Right ventricle myocardium inferior (tissue), 1 donor: ENCODE results near the gene CHRNA9. TPM values are rescaled to one million over a fixed set of nuclear protein-coding genes. Genes with fewer than 3 reads are reported as not detected.
"Not testable (repeated sequence)": the region's sequence is repeated elsewhere in the genome, so short reads cannot be mapped to it uniquely, and the experiment has no call there.

Experiments
- ATAC-seq: fragments of 200-7000 bp; cut with Tn5 transposase; one replicate; pipeline ENCODE4 v1.9.1; 2020; ENCODE audit warnings: mild to moderate bottlenecking, moderate library complexity
- DNase-seq: peaks from one replicate; pipeline ENCODE4 v3.0.0; 2021; ENCODE audit errors: missing footprints
- intact Hi-C: fragments of 100-400 bp; cut with DNase I; formaldehyde crosslinking; loops from one replicate; pipeline ENCODE4 v1.11.0; 2022
- total RNA-seq: library from RNA; stranded (reverse); fragmentation: NEBNext Ultra II Directional; extraction: Animal tissue kit (Norgen Biotek cat#: 25700); gene quantifications from one replicate; pipeline ENCODE4 v1.2.1, GENCODE V29; 2021
- donor health status: DM: no; HTN: yes; CAD: no; lungs with severe emphysema.

CHRNA9 gene
- total RNA-seq, 1 donor from 2014 or later: not detected

DNA sequence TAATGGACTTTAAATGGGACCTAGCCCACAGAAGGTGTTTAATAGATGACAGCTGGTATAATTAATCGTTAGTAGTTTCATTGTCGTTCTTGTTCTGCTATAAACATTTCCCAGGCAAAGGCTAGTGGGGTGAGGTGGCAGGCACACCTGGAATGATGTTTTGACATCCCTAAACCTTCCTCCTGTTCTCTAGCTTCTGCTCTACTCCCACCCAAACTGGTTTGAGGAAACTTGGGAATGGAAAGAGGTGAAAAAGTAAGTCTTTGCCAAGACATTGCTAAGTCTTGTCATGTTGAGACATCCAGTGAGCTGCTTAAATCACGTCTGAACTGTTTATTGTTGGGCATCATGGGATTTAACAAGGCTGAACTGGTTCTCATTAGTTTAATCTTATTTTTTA lies 37.5 kb downstream of the CHRNA9 start:
- no peak for DNase-seq
- ATAC-seq: no peak
- intact Hi-C loops: no loop called here

DNA sequence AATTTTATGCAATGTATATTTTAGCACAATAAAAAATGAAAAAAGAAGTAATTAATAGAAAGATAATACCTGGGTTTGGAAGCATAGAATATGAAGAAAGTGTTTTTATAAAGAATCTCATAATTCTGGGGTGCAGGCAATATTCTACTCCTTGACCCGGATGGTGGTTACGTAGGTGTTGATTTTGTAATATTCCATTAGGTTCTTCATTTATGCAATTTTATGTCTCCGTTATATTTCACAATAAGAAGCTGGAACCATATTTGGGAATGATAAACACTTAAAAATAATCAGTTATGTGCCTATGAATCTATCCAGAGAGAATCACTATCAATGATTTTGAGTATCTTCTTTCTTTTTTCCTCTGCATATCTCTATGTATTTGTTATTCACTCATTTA lies 38.5 kb downstream of the CHRNA9 start:
- intact Hi-C loops: no loop called here
- ATAC-seq: no peak
- no peak for DNase-seq

DNA sequence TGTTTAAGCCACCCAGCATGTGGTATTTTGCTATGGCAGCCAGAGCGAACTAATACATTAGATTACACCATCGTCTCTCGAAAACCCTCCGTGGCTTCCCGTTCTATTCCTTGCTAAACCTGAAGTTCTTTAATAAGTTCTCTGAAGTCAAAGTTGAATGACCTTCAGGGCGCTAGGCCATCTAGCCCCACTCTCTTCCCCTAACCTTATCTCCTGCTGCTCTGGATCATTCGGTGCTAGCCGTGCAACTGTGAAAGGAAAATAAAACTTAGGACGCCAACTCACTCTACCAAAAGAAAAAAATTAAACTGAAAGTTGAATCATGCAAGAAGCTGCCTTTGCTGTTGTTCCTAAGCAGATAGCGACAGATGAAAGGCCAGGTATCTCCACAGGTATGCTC lies 40.0 kb downstream of the CHRNA9 start:
- ATAC-seq (no peak), DNase-seq (no peak)
- intact Hi-C loops: no loop called here

DNA sequence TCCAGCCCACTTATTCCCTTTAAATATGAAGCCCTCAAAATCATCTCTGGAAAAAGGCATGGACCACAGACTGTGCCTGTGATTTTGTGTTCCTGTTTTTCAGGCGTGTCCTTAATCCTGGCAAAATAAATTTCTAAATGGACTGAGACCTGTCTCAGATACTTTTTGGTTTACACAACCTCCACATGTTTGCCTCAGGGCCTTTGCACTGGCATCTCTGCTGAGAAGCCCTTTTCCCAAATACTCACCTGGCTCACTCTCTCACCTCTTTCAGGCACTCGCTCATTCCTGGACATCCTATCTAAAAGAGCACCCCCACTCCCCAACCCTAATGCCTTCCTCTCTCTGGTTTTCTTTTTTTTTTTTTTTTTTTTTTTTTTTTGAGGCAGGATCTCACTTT lies 40.5 kb downstream of the CHRNA9 start:
- no peak for ATAC-seq
- intact Hi-C loops: no loop called here
- no peak for DNase-seq

- DNase-seq (no peak), ATAC-seq (no peak)
- intact Hi-C loops: no loop called here
These were observed 42.6 kb downstream of the CHRNA9 start for GRCh38 chr4:40377512-40378365.

- DNase-seq: no peak
- ATAC-seq: no peak
- intact Hi-C loops: no loop called here
These were observed 43.5 kb downstream of the CHRNA9 start for GRCh38 chr4:40378619-40379018.

- ATAC-seq: no peak
- intact Hi-C loops: no loop called here
- DNase-seq: no peak
These were observed 44.1 kb downstream of the CHRNA9 start for GRCh38 chr4:40379248-40379647.

- intact Hi-C loops: no loop called here
- no peak for DNase-seq
- ATAC-seq: no peak
These were observed 45.5 kb downstream of the CHRNA9 start for GRCh38 chr4:40380647-40381046.

DNA sequence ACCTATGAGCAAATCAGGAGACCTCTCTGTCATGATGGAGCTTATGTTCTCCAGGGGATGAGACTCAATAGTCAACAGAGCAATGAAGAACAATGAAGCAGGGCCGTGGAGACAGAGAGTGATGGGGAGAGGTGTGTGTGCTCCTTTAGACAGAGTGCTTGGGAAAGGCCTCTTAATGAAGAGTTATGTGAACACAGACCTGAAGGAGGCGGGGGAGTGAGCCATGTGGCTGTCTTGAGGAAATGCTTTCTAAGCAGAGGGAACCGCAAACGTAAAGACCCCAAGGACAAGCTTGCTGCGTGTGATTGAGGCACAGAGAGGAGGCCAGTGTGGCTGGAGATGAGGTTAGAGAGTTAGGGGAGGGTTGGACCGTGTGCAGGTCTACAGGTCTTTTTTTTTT lies 53.1 kb downstream of the CHRNA9 start:
- DNase-seq (no peak), ATAC-seq (no peak)
- intact Hi-C loops: no loop called here

DNA sequence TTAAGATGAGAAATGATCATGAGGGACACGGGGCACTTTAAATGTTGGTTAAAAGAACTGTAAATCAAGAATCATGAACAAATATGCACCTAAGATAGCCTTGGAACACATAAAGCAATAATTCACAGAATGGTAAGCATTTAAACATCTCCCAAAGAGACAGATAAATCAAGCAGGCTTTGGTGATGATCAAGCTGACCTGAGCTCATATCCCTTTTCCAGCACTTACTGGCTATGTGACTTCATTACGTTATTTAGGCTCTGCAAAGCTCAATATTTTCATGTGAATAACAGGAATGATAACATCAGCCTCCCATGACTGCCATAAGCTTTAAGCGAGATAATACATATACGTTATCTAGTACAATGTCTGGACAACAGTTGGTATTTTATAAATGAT lies 54.9 kb downstream of the CHRNA9 start:
- no peak for DNase-seq
- intact Hi-C loops: no loop called here
- ATAC-seq: no peak

DNA sequence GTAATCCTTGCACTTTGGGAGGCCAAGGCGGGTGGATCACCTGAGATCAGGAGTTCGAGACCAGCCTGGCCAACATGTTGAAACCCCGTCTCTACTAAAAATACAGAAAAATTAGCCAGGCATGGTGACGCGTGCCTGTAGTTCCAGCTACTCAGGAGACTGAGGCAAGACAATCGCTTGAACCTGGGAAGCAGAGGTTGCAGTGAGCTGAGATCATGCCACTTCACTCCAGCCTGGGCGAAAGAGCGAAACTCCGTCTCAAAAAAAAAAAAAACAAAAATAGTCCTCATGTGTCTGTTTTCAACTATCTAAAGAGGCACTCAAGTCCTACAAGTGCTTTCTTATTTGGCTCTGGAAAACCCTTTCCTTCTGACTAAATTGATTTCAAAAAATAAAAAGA lies 57.1 kb downstream of the CHRNA9 start:
- ATAC-seq, intact Hi-C loops, DNase-seq: not testable (repeated sequence)

DNA sequence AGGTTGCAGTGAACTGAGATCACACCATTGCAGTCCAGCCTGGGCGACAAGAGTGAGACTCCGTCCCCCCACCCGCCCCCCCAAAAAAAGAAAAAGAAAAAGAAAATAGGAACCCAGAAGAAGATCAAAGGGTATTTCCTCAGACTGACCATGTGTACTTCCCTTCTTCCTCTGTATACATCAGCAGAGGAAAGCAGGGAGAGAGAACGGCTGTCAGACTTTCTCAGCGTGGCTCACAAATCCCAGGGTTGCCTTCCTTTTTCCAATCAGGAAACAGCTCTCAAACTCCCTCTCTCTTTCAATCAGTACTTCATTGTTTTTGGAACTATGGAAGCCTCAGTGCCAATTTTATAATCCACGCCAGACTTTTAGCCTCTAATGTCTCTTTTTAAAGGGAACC lies 59.1 kb downstream of the CHRNA9 start:
- DNase-seq (no peak), ATAC-seq (no peak)
- intact Hi-C loops: no loop called here

DNA sequence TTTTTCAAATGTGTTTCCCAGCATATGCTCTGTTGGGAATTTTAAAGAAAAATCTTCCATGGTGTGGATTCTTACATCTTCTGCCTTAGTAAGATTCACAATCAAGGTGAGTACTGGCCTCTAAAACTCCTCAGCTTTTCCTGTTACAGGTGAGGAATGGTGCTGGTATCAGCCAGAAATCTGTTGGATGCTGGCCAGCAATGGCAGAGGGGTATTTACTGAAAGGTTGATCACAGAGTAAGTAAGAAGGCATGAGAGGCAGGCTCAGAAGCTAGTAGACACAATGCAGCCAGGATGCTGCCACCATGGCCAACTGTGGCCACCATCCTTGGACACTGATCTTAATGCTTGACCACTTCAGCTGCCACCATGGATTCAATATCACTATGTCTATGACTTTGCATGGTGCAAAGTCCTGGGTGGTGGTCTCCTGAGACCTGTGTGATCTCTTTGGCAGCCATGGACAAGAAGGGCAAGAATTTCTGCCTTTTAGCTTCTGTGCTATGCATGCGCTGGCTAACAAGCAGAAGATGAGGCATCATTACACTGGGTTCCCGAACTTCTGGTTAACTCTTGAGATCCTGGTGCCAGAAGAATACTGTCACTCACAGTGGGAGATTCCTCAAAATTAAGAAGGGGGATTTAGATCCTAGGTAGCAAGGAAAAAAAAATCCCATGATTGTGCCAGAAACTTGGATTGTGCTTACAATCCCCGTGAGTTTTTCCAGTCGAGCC lies 60.2 kb downstream of the CHRNA9 start:
- DNase-seq (no peak), ATAC-seq (peak; percentile 18)
- intact Hi-C loops: no loop called here

- DNase-seq (peak; percentile 73), ATAC-seq (peak; percentile 86)
- intact Hi-C loops: no loop called here
These were observed 61.0 kb downstream of the CHRNA9 start for GRCh38 chr4:40395908-40396793.

DNA sequence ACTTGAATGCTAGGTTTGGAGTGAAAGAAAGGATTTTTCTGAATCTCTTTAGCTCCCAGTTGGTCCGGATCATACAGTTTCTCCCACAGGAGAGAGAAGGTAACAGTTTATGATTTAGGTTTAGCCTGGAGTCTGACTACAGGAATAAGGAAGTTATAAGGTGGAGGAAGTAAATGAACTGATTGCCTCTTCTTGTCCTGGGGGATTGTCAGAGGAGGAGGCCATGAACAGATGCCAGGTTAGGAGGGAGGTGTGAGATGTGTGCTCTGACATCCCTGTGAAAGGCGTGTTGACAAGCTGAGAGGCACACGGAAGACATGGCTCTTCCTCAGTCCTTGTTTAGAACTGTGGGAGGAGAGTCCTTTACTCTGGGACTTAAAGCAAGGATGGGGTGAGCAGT lies 64.4 kb downstream of the CHRNA9 start:
- intact Hi-C loops: no loop called here
- DNase-seq (no peak), ATAC-seq (peak; percentile 26)

- intact Hi-C loops: no loop called here
- DNase-seq (no peak), ATAC-seq (no peak)
These were observed 66.0 kb downstream of the CHRNA9 start for GRCh38 chr4:40401096-40401495.

DNA sequence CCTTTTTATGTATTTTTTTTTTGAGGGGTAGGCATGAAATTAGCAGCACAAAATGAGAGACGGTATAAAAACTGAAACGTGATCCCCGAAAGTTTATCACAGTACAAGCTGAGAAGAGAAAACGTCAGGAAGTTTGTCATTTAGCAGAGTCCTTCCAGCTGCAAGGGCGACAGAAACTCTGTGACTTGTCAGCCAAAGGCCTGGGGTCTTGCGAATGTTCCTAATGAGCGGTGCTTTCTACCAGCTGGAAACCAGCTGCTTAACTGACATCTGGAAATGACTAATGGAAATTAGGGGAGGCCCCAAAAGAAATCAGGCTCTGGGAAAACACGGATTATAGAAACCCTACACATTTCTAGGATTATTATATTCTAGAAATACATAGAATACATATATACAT lies 66.5 kb downstream of the CHRNA9 start:
- intact Hi-C loops: no loop called here
- DNase-seq (no peak), ATAC-seq (no peak)

DNA sequence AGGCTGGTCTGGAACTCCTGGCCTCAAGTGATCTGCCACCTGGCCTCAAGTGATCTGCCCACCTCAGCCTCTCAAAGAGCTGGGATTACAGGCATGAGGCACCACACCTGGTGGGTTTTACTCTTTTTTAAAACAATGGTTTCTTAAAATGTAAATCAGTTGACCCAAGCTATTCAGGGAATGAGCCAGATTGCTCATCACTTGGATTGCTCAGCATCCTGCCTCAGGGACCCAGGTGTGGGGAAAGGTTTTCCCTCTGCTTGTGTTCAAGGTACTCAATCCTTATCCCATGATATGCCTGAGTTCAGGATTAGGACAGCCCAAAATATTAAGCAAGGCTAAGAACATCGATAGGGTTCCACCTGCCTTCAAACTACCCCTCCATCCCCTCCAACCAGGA lies 67.4 kb downstream of the CHRNA9 start:
- intact Hi-C loops: no loop called here
- DNase-seq: no peak
- no peak for ATAC-seq

GRCh38 chr4:40403081-40403480 lies 67.9 kb downstream of the CHRNA9 start:
- DNase-seq (no peak), ATAC-seq (no peak)
- intact Hi-C loops: no loop called here
